ENCODE data around the gene DEFB119. TPM values are rescaled to one million over a fixed set of nuclear protein-coding genes. Genes with fewer than 3 reads are reported as not detected.

Gene DEFB119
- polyA plus RNA-seq, 1 donor from 2014 or later = not detected

DNA sequence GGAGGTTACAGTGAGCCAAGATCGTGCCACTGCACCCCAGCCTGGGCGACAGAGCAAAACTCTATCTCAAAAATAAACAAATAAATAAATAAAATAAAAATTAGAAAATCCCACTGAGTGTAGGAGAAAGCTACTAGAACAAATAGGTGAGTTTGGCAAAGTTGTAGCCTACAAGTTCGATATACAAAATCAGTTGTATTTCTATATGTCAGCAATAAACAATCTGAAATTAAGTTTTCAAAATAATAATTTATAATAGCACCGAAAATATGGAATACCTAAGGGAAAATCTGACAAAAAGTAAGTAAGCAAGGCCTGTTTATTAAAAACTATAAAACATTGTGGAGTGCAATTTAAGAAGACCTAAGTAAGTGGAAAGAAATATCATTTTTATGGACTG, 27.1 kb downstream of the DEFB119 start:
- no peaks in the 10 kb centered on the region for H3K27me3 Mint-ChIP-seq

DNA sequence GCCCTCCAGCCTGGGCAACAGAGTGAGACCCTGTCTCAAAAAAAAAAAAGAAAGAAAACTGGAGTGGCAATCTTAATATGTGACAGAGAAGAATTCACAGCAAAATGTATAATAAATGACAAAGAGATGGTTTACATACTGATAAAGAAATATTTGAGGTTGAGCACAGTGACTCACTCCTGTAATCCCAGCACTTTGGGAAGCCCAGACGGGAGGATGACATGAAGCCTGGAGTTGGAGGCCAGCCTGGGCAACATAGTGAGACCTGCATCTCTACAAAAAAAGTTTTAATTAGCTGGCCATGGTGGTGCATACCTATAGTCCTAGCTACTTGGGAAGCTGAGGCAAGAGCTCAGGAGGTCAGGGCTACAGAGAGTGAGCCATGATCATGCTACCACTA, 34.4 kb downstream of the DEFB119 start:
- H3K4me1 Mint-ChIP-seq = no peaks in the 10 kb centered on the region
- H3K4me3 Mint-ChIP-seq = no peak overlapping the region
- no peaks in the 10 kb centered on the region for H3K36me3 Mint-ChIP-seq
- H3K9me3 Mint-ChIP-seq = peaks cover 0 to 3% (median 2%) of the 10 kb centered on the region in 3 donors
- H3K27ac Mint-ChIP-seq = no peak overlapping the region
- peaks cover 1% of the 10 kb centered on the region for H3K27me3 Mint-ChIP-seq

More for the DNA sequence above, 27.1 kb downstream of the DEFB119 start:
- peaks cover 6 to 11% (median 10%) of the 10 kb centered on the region in 3 donors for H3K9me3 Mint-ChIP-seq
- no peaks in the 10 kb centered on the region for H3K36me3 Mint-ChIP-seq
- no peaks in the 10 kb centered on the region for H3K4me1 Mint-ChIP-seq
- no peak overlapping the region for H3K27ac Mint-ChIP-seq
- no peak overlapping the region for H3K4me3 Mint-ChIP-seq

DNA sequence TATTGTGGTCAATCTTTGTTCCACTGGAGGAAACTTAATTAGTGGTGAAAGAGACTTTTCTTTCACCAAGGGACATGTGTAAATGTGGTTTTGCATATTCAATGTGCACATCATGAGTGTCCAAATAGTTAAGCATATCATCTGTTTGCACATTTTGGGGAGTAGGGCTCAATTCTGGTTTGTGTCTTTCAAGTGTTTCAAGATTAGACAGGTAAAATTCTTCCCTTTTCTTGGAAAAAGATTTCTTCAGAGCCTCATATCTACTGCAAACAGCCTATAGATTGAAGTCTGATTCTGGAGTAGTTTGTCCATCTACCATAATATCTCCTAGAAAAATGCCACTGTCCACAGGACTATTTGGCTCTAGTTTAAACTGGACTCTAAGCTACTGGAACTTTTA, 48.9 kb downstream of the DEFB119 start:
- Mint-ChIP-seq H3K27ac (no peak overlapping the region), H3K4me1 (no peaks in the 10 kb centered on the region), H3K36me3 (peaks cover 3% of the 10 kb centered on the region), H3K4me3 (no peak overlapping the region), H3K9me3 (peaks cover 0 to 3% (median 2%) of the 10 kb centered on the region in 3 donors), H3K27me3 (no peaks in the 10 kb centered on the region)

DNA sequence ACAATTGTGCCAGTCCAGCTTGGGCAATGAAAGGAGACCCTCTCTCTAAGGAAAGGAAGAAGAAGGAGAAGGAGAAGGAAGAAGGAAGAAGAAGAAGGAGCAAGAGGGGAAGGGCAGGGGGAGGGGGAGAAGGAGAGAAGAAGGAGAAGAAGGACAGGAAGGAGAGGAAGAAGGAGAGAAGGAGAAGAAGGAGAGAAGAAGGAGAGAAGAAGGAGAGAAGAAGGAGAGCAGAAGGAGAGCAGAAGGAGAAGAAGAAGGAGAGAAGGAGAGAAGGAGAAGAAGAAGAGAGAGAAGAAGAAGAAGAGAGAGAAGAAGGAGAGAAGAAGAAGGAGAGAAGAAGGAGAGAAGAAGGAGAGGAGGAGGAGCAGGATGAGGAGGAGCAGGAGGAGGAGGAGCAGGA, 59.5 kb downstream of the DEFB119 start:
- Mint-ChIP-seq H3K36me3 (peaks cover 2% of the 10 kb centered on the region), H3K4me3 (no peak overlapping the region), H3K27ac (no peak overlapping the region), H3K4me1 (no peaks in the 10 kb centered on the region), H3K9me3 (peaks cover 2 to 7% (median 7%) of the 10 kb centered on the region in 3 donors), H3K27me3 (peaks cover 2% of the 10 kb centered on the region)

Other genes starting within 250 kb of the DEFB119 start
- gene DEFB115, start 132.9 kb downstream of the DEFB119 start, polyA plus RNA-seq = not detected
- not detected for gene DEFB116, start 82.0 kb downstream of the DEFB119 start, polyA plus RNA-seq
- gene DEFB118, start 22.0 kb downstream of the DEFB119 start, polyA plus RNA-seq = not detected
- gene DEFB121, start 15.6 kb upstream of the DEFB119 start, polyA plus RNA-seq = not detected
- gene DEFB123, start 50.0 kb upstream of the DEFB119 start, polyA plus RNA-seq = not detected
- not detected for gene DEFB124, start 84.5 kb upstream of the DEFB119 start, polyA plus RNA-seq
- not detected for gene REM1, start 84.7 kb upstream of the DEFB119 start, polyA plus RNA-seq
- 109 TPM for gene HM13, start 123.9 kb upstream of the DEFB119 start, polyA plus RNA-seq
- gene ID1, start 214.7 kb upstream of the DEFB119 start, polyA plus RNA-seq = 2.2 TPM
- gene COX4I2, start 247.3 kb upstream of the DEFB119 start, polyA plus RNA-seq = 0.38 TPM

All from IgD-negative memory B cell (primary cell).